ENCODE data around the gene MTHFD1L. TPM values are rescaled to one million over a fixed set of nuclear protein-coding genes. Genes with fewer than 3 reads are reported as not detected.

Gene MTHFD1L
- polyA plus RNA-seq, 3 donors: 0.25 to 1.3 (median 0.39) TPM

GRCh38 chr6:151026041-151026663 is 160.7 kb downstream of the MTHFD1L start:
- intact Hi-C loops (cut with micrococcal nuclease): no loop called here
- peaks cover 0 to 4% of the 10 kb centered on the region in 2 donors for H3K36me3 Mint-ChIP-seq
- H3K4me1 ChIP-seq (ENCODE audit: control insufficient read depth in 1 of 2, insufficient read depth in 2 of 2, low read length in 2 of 2): peaks cover 3 to 4% of the 10 kb centered on the region in 2 donors
- no peak overlapping the region for H3K9ac ChIP-seq (ENCODE audit: insufficient read depth, low read length, poor library complexity, severe bottlenecking)
- H3K4me2 ChIP-seq (replicated peaks; ENCODE audit: extremely low read depth, low read length, poor library complexity, severe bottlenecking): no peak overlapping the region
- WGBS (ENCODE audit: insufficient coverage): 100% methylated on average over 4 of the region's 4 CpGs
- H3K27me3 Mint-ChIP-seq (ENCODE audit: low read depth in 3 of 3): peaks cover 0 to 2% (median 0%) of the 10 kb centered on the region in 3 donors
- H3K27ac Mint-ChIP-seq: no peak overlapping the region
- no peaks in the 10 kb centered on the region for H3K36me3 ChIP-seq (replicated peaks in 1 of 2; ENCODE audit: control insufficient read depth in 1 of 2, insufficient read depth in 2 of 2, low read length in 2 of 2)
- H3K4me3 Mint-ChIP-seq: no peak overlapping the region
- H3K4me1 Mint-ChIP-seq: peaks cover 5% of the 10 kb centered on the region
- no peak overlapping the region for H3K4me3 ChIP-seq (replicated peaks in 1 of 3; ENCODE audit: low read depth in 2 of 3, low read length in 3 of 3)
- no peak overlapping the region for H2AFZ ChIP-seq (ENCODE audit: insufficient read depth, low read depth, low read length, poor library complexity, severe bottlenecking)
- H3K27ac ChIP-seq (ENCODE audit: low read depth in 1 of 2, low read length in 2 of 2): no peak overlapping the region
- TF ChIP-seq CTCF (IDR thresholded peaks at IDR 0.05): no peak
- H3K9me3 ChIP-seq (replicated peaks in 1 of 2; ENCODE audit: control insufficient read depth in 1 of 2, insufficient read depth in 1 of 2, low read length in 2 of 2): no peaks in the 10 kb centered on the region
- H4K20me1 ChIP-seq (ENCODE audit: insufficient read depth, low read length): no peaks in the 10 kb centered on the region
- H3K9me3 Mint-ChIP-seq: no peaks in the 10 kb centered on the region
- H3K27me3 ChIP-seq (ENCODE audit: control insufficient read depth in 2 of 2, insufficient read depth in 2 of 2, low read length in 2 of 2): no peaks in the 10 kb centered on the region
- no peaks in the 10 kb centered on the region for H3K79me2 ChIP-seq (ENCODE audit: insufficient read depth, low read length)
- DNase-seq: no peak

GRCh38 chr6:151027295-151027747 is 161.8 kb downstream of the MTHFD1L start:
- DNase-seq: no peak
- TF ChIP-seq CTCF (IDR thresholded peaks at IDR 0.05): no peak
- no peaks in the 10 kb centered on the region for H3K9me3 ChIP-seq (replicated peaks in 1 of 2; ENCODE audit: control insufficient read depth in 1 of 2, insufficient read depth in 1 of 2, low read length in 2 of 2)
- 100% methylated on average over 1 of the region's 1 CpG for WGBS (ENCODE audit: insufficient coverage)
- intact Hi-C loops (cut with micrococcal nuclease): no loop called here
- Mint-ChIP-seq H3K27me3 (ENCODE audit: low read depth in 3 of 3) (peaks cover 0 to 2% (median 0%) of the 10 kb centered on the region in 3 donors), H3K36me3 (peaks cover 0 to 4% of the 10 kb centered on the region in 2 donors), H3K27ac (no peak overlapping the region), H3K4me1 (peaks cover 5% of the 10 kb centered on the region), H3K4me3 (no peak overlapping the region), H3K9me3 (peaks cover 0 to 2% (median 0%) of the 10 kb centered on the region in 7 donors)
- no peak overlapping the region for H3K4me2 ChIP-seq (replicated peaks; ENCODE audit: extremely low read depth, low read length, poor library complexity, severe bottlenecking)
- no peaks in the 10 kb centered on the region for H3K36me3 ChIP-seq (replicated peaks in 1 of 2; ENCODE audit: control insufficient read depth in 1 of 2, insufficient read depth in 2 of 2, low read length in 2 of 2)
- peaks cover 3 to 4% of the 10 kb centered on the region in 2 donors for H3K4me1 ChIP-seq (ENCODE audit: control insufficient read depth in 1 of 2, insufficient read depth in 2 of 2, low read length in 2 of 2)
- no peak overlapping the region for H3K9ac ChIP-seq (ENCODE audit: insufficient read depth, low read length, poor library complexity, severe bottlenecking)
- H4K20me1 ChIP-seq (ENCODE audit: insufficient read depth, low read length): no peaks in the 10 kb centered on the region
- no peak overlapping the region for H2AFZ ChIP-seq (ENCODE audit: insufficient read depth, low read depth, low read length, poor library complexity, severe bottlenecking)
- no peak overlapping the region for H3K4me3 ChIP-seq (replicated peaks in 1 of 3; ENCODE audit: low read depth in 2 of 3, low read length in 3 of 3)
- no peak overlapping the region for H3K27ac ChIP-seq (ENCODE audit: low read depth in 1 of 2, low read length in 2 of 2)
- no peaks in the 10 kb centered on the region for H3K27me3 ChIP-seq (ENCODE audit: control insufficient read depth in 2 of 2, insufficient read depth in 2 of 2, low read length in 2 of 2)
- H3K79me2 ChIP-seq (ENCODE audit: insufficient read depth, low read length): no peaks in the 10 kb centered on the region

Data from CD14-positive monocyte (primary cell).